CD14-positive monocyte (primary cell): Measurements from ENCODE around the gene RAF1. TPM values are rescaled to one million over a fixed set of nuclear protein-coding genes. Genes with fewer than 3 reads are reported as not detected.

Experiments used
- DNase-seq, 3 donors: peaks; one replicate each; pipeline ENCODE4 v3.0.0-alpha.2; 2011 to 2022
- H2AFZ ChIP-seq: 2 replicates; pipeline ENCODE4 v1.6.0; 2012; ENCODE audit warnings: mild to moderate bottlenecking, low read depth, low read length, inconsistent platforms; ENCODE audit not compliant: insufficient read depth, poor library complexity, severe bottlenecking
- H3K27ac ChIP-seq, 2 donors: 1 replicate in 1 of 2; 2 replicates in 1 of 2; pipeline ENCODE4 v1.5.1; 2012 to 2013; ENCODE audit warnings: low read length in 2 of 2, control low read depth in 1 of 2, inconsistent platforms in 1 of 2, low read depth in 1 of 2, mild to moderate bottlenecking in 1 of 2
- H3K27me3 ChIP-seq, 2 donors: one replicate each; pipeline versions ENCODE4 v1.6.0 to v1.6.1; 2011 to 2013; ENCODE audit warnings: low read length in 2 of 2; ENCODE audit not compliant: control insufficient read depth in 2 of 2, insufficient read depth in 2 of 2
- H3K36me3 ChIP-seq, 2 donors: replicated peaks in 1 of 2; 1 replicate in 1 of 2; 2 replicates in 1 of 2; pipeline versions ENCODE4 v1.5.1 to v1.6.1; 2012 to 2013; ENCODE audit warnings: low read length in 2 of 2, control low read depth in 1 of 2, inconsistent platforms in 1 of 2, mild to moderate bottlenecking in 1 of 2; ENCODE audit not compliant: insufficient read depth in 2 of 2, control insufficient read depth in 1 of 2
- H3K4me1 ChIP-seq, 2 donors: 1 replicate in 1 of 2; 2 replicates in 1 of 2; pipeline versions ENCODE4 v1.5.1 to v1.6.1; 2012 to 2013; ENCODE audit warnings: low read length in 2 of 2, control low read depth in 1 of 2, inconsistent platforms in 1 of 2, mild to moderate bottlenecking in 1 of 2, moderate library complexity in 1 of 2; ENCODE audit not compliant: insufficient read depth in 2 of 2, control insufficient read depth in 1 of 2
- H3K4me2 ChIP-seq: replicated peaks from 2 replicates; pipeline ENCODE3; 2012; ENCODE audit warnings: low read length, moderate library complexity, mild to moderate bottlenecking; ENCODE audit not compliant: poor library complexity, severe bottlenecking; ENCODE audit errors: extremely low read depth
- H3K4me3 ChIP-seq, 3 experiments: fragments of 200-600 bp in 1 of 3; sonication (generic) in 1 of 3; replicated peaks in 1 of 3; 1 replicate in 2 of 3; 2 replicates in 1 of 3; pipeline ENCODE4 v1.5.1; 2011 to 2013; ENCODE audit warnings: low read length in 3 of 3, mild to moderate bottlenecking in 3 of 3, control low read depth in 2 of 3, low read depth in 2 of 3, inconsistent platforms in 1 of 3, moderate library complexity in 1 of 3
- H3K79me2 ChIP-seq: 2 replicates; pipeline ENCODE4 v1.6.0; 2012; ENCODE audit warnings: mild to moderate bottlenecking, control low read depth, inconsistent platforms, low read length, moderate library complexity; ENCODE audit not compliant: insufficient read depth
- H3K9ac ChIP-seq: 2 replicates; pipeline ENCODE4 v1.6.0; 2017; ENCODE audit warnings: low read length, mild to moderate bottlenecking; ENCODE audit not compliant: insufficient read depth, poor library complexity, severe bottlenecking
- H3K9me3 ChIP-seq, 2 donors: replicated peaks in 1 of 2; 1 replicate in 1 of 2; 2 replicates in 1 of 2; pipeline versions ENCODE4 v1.5.1 to v1.6.1; 2012 to 2013; ENCODE audit warnings: low read length in 2 of 2, control low read depth in 1 of 2; ENCODE audit not compliant: control insufficient read depth in 1 of 2, insufficient read depth in 1 of 2
- H4K20me1 ChIP-seq: 2 replicates; pipeline ENCODE4 v1.6.0; 2012; ENCODE audit warnings: mild to moderate bottlenecking, low read length, control low read depth, moderate library complexity; ENCODE audit not compliant: insufficient read depth
- H3K27ac Mint-ChIP-seq, 7 donors: one replicate each; pipeline ENCODE4 v1.8.0; 2020; ENCODE audit warnings: mild to moderate bottlenecking in 7 of 7, mixed read lengths in 7 of 7, moderate library complexity in 6 of 7, inconsistent platforms in 2 of 7
- H3K27me3 Mint-ChIP-seq, 3 donors: one replicate each; pipeline ENCODE4 v1.8.0; 2021 to 2022; ENCODE audit warnings: low read depth in 3 of 3, mild to moderate bottlenecking in 3 of 3, mixed read lengths in 3 of 3, moderate library complexity in 3 of 3, inconsistent platforms in 1 of 3
- H3K36me3 Mint-ChIP-seq, 2 donors: one replicate each; pipeline ENCODE4 v1.8.0; 2020; ENCODE audit warnings: mixed read lengths in 2 of 2, inconsistent platforms in 1 of 2, mild to moderate bottlenecking in 1 of 2
- H3K4me1 Mint-ChIP-seq: one replicate; pipeline ENCODE4 v1.8.0; 2020; ENCODE audit warnings: mild to moderate bottlenecking, mixed read lengths
- H3K4me3 Mint-ChIP-seq, 2 donors: one replicate each; pipeline ENCODE4 v1.8.0; 2020; ENCODE audit warnings: mild to moderate bottlenecking in 2 of 2, mixed read lengths in 2 of 2, moderate library complexity in 1 of 2
- H3K9me3 Mint-ChIP-seq, 7 donors: one replicate each; pipeline ENCODE4 v1.8.0; 2020 to 2022; ENCODE audit warnings: mixed read lengths in 7 of 7, mild to moderate bottlenecking in 6 of 7, moderate library complexity in 6 of 7, inconsistent platforms in 2 of 7
- CTCF ChIP-seq: fragments of 200-600 bp; IDR thresholded peaks from one replicate; pipeline ENCODE4 v1.8.0; 2022; ENCODE audit warnings: antibody characterized with exemption, mild to moderate bottlenecking
- WGBS: methylation state at CpG from one replicate; pipeline ENCODE4 v1.1.5; 2013; ENCODE audit warnings: missing lambda C conversion rate; ENCODE audit not compliant: insufficient coverage; 5-methylcytosine and 5-hydroxymethylcytosine counted together
- intact Hi-C, 2 donors: fragments of 100-400 bp; cut with micrococcal nuclease; formaldehyde crosslinking; loops; one replicate each; pipeline versions ENCODE4 v1.15.0 to v1.15.1; 2023
- polyA plus RNA-seq, 3 donors: library from polyadenylated mRNA; depleted of rRNA in 1 of 3; unstranded in 2 of 3; stranded (reverse) in 1 of 3; fragments of 300-500 nt in 2 of 3; fragments of >200 nt in 1 of 3; fragmentation: Illumina TruSeq in 2 of 3; gene quantifications; 1 replicate in 2 of 3; 2 replicates in 1 of 3; pipeline ENCODE4 v1.2.3, GENCODE V29; 2012 to 2021

The RAF1 gene
- polyA plus RNA-seq, 3 donors, result 73.0 to 181 (median 79.5) TPM

- Mint-ChIP-seq H3K9me3 (peaks cover 0 to 5% (median 0%) of the 10 kb centered on the region in 7 donors), H3K27ac (no peak overlapping the region), H3K36me3 (no peaks in the 10 kb centered on the region), H3K4me3 (no peak overlapping the region), H3K4me1 (no peaks in the 10 kb centered on the region), H3K27me3 (peaks cover 0 to 6% (median 4%) of the 10 kb centered on the region in 3 donors)
- H3K27ac ChIP-seq, result no peak overlapping the region
- no peak overlapping the region for H3K4me3 ChIP-seq
- no peaks in the 10 kb centered on the region for H3K9me3 ChIP-seq
- no peaks in the 10 kb centered on the region for H4K20me1 ChIP-seq
- no peak overlapping the region for H2AFZ ChIP-seq
- intact Hi-C loops, result no loop called here
- no peak overlapping the region for H3K9ac ChIP-seq
- WGBS, result 94% methylated on average over 6 of the region's 11 CpGs
- H3K4me1 ChIP-seq, result no peaks in the 10 kb centered on the region
- no peaks in the 10 kb centered on the region for H3K27me3 ChIP-seq
- H3K79me2 ChIP-seq, result no peaks in the 10 kb centered on the region
- no peak overlapping the region for H3K4me2 ChIP-seq
- DNase-seq, result no peak
- no peaks in the 10 kb centered on the region for H3K36me3 ChIP-seq
- no peak for TF ChIP-seq CTCF
Observed at GRCh38 chr3:12689997-12690711, 26.2 kb upstream of the RAF1 start.

- Mint-ChIP-seq H3K36me3 (no peaks in the 10 kb centered on the region), H3K4me3 (no peak overlapping the region), H3K27ac (no peak overlapping the region), H3K9me3 (peaks cover 0 to 5% (median 0%) of the 10 kb centered on the region in 7 donors), H3K27me3 (peaks cover 0 to 7% (median 4%) of the 10 kb centered on the region in 3 donors), H3K4me1 (peaks cover 4% of the 10 kb centered on the region)
- Histone ChIP-seq H3K79me2 (no peaks in the 10 kb centered on the region), H3K4me3 (no peak overlapping the region), H3K9me3 (no peaks in the 10 kb centered on the region), H3K4me2 (no peak overlapping the region), H4K20me1 (no peaks in the 10 kb centered on the region), H3K36me3 (no peaks in the 10 kb centered on the region), H3K27me3 (no peaks in the 10 kb centered on the region), H3K27ac (no peak overlapping the region), H2AFZ (no peak overlapping the region), H3K4me1 (peaks cover 8 to 9% of the 10 kb centered on the region in 2 donors), H3K9ac (no peak overlapping the region)
- no peak for DNase-seq
- no peak for TF ChIP-seq CTCF
- intact Hi-C loops, result no loop called here
- WGBS, result 80% methylated on average over 1 of the region's 4 CpGs
Observed at GRCh38 chr3:12687948-12688347, 24.0 kb upstream of the RAF1 start.
